Dedifferentiated amniotic fluid mesenchymal stem cell (primary cell): ENCODE results near the gene KEL.

Source experiments
- DNase-seq: peaks from one replicate; pipeline ENCODE4 v3.0.0-alpha.2; 2016; ENCODE audit errors: extremely low spot score

KEL gene

DNA sequence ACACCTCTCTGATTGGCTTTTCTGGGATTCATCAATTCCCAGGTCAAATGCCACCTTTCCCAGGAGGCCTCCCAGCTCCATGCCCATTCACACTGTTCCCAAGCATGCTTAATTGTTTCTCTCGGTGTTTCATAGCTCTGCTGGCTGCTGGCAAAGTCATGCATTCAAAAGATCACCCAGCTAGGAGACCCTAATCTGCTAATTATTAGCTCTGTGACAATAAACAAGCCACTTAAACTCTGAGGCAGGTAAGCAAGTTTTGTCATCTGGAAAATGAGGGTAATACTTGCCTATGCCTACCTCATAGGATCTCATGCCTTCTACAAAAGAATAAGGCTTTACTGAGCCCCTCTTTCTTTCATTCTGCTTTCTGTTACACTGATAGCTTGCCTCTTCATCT is 828 bp upstream of the KEL start:
- DNase-seq = no peak

- no peak for DNase-seq
These were observed 579 bp downstream of the KEL start for GRCh38 chr7:142961595-142961972.

GRCh38 chr7:142960955-142961512 is 1.1 kb downstream of the KEL start:
- no peak for DNase-seq

- no peak for DNase-seq
These were observed 3.0 kb downstream of the KEL start for GRCh38 chr7:142959202-142959601.

DNA sequence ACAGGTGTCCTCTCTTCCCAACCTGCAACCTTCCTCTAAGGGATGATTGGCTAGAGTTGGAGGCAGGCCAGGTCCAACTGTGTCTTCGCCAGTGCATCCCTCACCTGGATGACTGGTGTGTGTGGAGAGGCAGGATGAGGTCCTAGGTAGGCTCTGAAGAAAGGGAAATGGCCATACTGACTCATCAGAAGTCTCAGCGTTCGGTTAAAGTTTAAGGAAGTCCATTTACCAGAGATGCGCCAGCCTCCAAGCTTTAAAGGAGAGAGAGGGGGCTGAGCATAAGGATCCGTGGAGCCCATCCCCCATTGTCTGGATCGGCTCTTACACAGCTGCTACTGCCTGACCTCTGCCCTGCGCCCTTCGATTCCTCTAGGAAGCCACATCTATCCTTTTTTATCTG is 4.4 kb downstream of the KEL start:
- no peak for DNase-seq

- no peak for DNase-seq
These were observed 5.1 kb downstream of the KEL start for GRCh38 chr7:142956951-142957623.

GRCh38 chr7:142954680-142955268 is 7.4 kb downstream of the KEL start:
- DNase-seq = no peak

GRCh38 chr7:142950235-142950634 is 11.9 kb downstream of the KEL start:
- no peak for DNase-seq

GRCh38 chr7:142948603-142949002 is 13.6 kb downstream of the KEL start:
- DNase-seq = no peak

GRCh38 chr7:142945001-142945400 is 17.2 kb downstream of the KEL start:
- DNase-seq = no peak

GRCh38 chr7:142943706-142944268 is 18.4 kb downstream of the KEL start:
- DNase-seq = no peak

GRCh38 chr7:142942746-142943145 is 19.4 kb downstream of the KEL start:
- no peak for DNase-seq

GRCh38 chr7:142941541-142941940 is 20.6 kb downstream of the KEL start:
- no peak for DNase-seq

DNA sequence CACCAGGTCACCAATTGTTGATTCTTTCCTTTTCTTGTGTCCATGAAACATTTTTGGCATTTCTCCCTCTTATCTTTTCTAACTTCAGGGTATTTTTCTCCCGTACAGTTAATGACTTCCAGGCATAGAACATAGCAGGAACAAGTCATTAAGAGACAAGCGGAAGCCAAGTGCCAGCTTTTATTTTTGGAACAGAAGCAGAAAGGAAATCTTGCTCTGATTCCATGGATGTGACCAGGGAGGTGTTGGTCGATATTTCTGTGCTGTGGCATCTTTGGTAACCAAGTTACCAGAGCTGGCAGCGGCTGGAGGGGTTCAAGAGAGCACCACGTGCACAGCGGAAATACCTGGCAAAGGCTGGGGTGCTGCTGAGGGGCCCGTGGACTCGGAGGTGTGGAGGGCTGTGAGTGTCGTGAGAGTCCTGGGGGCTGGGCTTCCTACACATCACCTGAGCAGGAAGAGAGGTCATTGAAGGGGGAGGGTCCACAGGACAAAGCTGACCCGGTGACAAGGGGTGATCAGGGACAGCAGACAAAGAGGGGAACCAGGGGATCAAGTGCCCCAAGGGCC is 21.1 kb downstream of the KEL start:
- DNase-seq = no peak

GRCh38 chr7:142939226-142939910 is 22.8 kb downstream of the KEL start, which contains the start of gene LLCFC1:
TSS of gene LLCFC1 (plus strand) at chr7:142939484. CDS start at chr7:142939622, 138 bp downstream.
- no peak for DNase-seq

- DNase-seq = no peak
These were observed 23.6 kb downstream of the KEL start for GRCh38 chr7:142938611-142939010.

- DNase-seq = no peak
These were observed 26.1 kb downstream of the KEL start for GRCh38 chr7:142935941-142936565.

GRCh38 chr7:142934056-142934455 is 28.1 kb downstream of the KEL start:
- DNase-seq = no peak

GRCh38 chr7:142933624-142934023 is 28.5 kb downstream of the KEL start, which contains the start of gene TRPV5:
TSS of gene TRPV5 (minus strand) at chr7:142933746. CDS start at chr7:142933459, 287 bp downstream.
- no peak for DNase-seq

GRCh38 chr7:142933092-142933475 is 29.1 kb downstream of the KEL start:
- no peak for DNase-seq

GRCh38 chr7:142932386-142933091 is 29.6 kb downstream of the KEL start:
- DNase-seq = no peak
